ENCODE data around the gene HSPA2.

Gene HSPA2

DNA sequence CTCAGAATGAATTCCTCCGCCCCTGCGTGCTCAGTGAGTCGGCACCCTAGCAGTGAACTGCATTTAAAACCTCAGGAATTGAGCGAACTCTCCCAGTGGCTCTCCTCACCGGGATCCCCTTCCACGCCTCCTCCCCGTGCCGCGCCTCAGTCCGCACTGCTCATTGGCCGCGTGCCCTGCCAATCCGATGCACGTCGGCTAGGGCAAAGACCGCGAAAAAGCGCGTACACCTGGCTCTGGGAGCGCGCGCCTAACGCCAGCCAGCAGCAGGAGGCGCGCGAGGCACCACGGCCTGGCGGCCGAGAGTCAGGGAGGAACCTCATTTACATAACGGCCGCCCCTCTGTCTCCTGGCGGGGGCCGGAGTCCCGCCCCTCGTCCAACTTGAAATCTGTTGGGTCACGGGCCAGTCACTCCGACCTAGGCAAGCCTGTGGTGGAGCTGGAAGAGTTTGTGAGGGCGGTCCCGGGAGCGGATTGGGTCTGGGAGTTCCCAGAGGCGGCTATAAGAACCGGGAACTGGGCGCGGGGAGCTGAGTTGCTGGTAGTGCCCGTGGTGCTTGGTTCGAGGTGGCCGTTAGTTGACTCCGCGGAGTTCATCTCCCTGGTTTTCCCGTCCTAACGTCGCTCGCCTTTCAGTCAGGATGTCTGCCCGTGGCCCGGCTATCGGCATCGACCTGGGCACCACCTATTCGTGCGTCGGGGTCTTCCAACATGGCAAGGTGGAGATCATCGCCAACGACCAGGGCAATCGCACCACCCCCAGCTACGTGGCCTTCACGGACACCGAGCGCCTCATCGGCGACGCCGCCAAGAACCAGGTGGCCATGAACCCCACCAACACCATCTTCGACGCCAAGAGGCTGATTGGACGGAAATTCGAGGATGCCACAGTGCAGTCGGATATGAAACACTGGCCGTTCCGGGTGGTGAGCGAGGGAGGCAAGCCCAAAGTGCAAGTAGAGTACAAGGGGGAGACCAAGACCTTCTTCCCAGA, at the start of gene HSPA2:
HSPA2 (plus strand) TSS at position 534 of the 995 bp plus-strand sequence; CDS start at position 643, 109 bp downstream.
- DNase-seq (ENCODE audit: low spot score): peak; percentile 100

- no peak for DNase-seq (ENCODE audit: low spot score)
These were observed 48.9 kb upstream of the HSPA2 start for GRCh38 chr14:64491637-64492036.

DNA sequence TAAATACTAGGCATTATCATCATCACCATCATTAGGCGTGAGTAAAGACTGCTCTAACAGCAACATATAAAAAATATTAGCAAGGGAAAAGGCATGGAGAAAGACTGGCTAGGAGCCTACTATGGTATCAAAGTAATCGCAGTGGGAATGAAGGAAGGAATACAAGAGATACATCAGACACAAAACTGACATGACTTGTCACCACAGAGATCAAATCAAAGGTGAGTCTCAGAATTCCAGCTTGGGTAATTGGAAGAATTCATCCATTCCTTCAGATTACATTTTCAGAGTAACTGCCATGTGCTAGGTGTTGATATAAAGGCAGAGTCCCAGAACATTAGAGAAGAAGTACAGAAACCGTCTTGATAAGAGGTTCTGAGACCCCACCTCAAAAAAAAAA, 47.1 kb upstream of the HSPA2 start:
- DNase-seq (ENCODE audit: low spot score): no peak

- no peak for DNase-seq (ENCODE audit: low spot score)
These were observed 45.3 kb upstream of the HSPA2 start for GRCh38 chr14:64495252-64495651.

- DNase-seq (ENCODE audit: low spot score): no peak
These were observed 43.8 kb upstream of the HSPA2 start for GRCh38 chr14:64496764-64497163.

- no peak for DNase-seq (ENCODE audit: low spot score)
These were observed 40.5 kb upstream of the HSPA2 start for GRCh38 chr14:64500088-64500487.

- DNase-seq (ENCODE audit: low spot score): no peak
These were observed 39.0 kb upstream of the HSPA2 start for GRCh38 chr14:64501411-64502171.

DNA sequence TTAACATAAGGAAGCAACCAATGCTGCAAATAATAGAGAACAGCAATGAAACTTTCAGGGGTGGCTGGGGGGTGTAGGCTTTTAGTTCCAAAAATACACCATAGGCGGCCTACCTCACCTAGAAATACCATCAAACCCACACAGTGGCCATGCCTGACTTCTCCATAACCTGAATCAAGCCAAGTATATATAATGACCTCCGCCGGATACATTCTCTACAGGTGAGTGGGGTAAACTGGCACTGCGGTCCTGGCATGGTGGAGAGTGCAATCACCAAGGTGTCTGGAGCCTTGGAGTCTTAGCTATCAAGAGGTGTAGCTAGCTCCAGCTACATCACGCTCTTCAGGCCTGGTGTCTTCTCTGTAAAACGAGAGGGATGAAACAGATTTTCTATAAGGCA, 38.1 kb upstream of the HSPA2 start:
- DNase-seq (ENCODE audit: low spot score): no peak

- DNase-seq (ENCODE audit: low spot score): no peak
These were observed 37.6 kb upstream of the HSPA2 start for GRCh38 chr14:64502887-64503433.

DNA sequence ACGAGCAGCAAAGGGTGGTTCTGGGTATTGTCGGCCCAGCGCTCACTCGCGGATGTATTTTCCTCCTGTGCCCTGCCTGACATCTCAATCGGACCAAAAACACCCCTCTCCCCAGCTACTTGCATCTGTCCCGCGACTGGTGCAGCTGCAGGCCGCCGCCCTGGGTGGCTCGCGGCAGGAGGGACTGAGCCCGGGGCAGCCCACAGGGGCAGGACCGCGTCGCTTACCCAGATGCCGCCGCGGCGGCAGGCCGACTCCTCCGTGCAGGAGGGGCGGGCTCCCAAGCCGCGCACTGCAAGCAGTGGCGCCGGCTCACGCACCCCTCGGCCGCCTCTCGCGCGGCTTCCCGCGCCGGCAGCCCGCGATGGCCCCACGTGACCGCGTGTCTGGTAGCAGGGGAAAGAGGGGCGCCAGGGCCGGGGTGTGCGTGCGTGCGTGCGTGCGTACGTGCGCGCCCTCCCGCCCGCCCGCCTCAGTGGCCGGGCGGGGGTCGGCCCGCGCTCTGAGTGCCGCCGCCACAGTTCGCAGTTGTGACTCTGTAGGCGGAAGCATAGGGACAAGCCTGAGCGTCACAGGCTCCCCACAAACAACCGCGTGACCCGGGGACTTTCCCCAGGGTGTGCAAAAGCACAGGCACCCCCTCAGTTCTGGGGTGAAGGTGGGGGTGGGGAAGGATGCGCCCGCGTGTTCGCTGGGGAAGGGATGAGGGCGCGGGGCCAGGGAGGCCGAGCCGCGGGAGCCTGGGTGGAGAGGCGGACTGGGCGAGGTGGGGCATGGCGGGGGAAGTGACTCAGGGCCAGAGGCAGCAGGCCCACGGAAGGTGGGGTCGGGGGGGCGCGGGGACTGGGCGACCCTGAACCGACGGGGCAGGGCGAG, 36.9 kb upstream of the HSPA2 start, which contains the start of gene ZBTB25:
ZBTB25 (minus strand) TSS at position 405 of the 876 bp plus-strand sequence. CDS start 13,305 bp downstream, outside the sequence.
- DNase-seq (ENCODE audit: low spot score): peak; percentile 90

- peak; percentile 77 for DNase-seq (ENCODE audit: low spot score)
These were observed 36.1 kb upstream of the HSPA2 start, which contains the start of gene ZBTB1 for GRCh38 chr14:64504310-64504896. ZBTB1 (plus strand) TSS chr14:64504770; CDS start chr14:64521505, 16,735 bp downstream.

- peak; percentile 90 for DNase-seq (ENCODE audit: low spot score)
These were observed 35.4 kb upstream of the HSPA2 start for GRCh38 chr14:64504897-64505794.

DNA sequence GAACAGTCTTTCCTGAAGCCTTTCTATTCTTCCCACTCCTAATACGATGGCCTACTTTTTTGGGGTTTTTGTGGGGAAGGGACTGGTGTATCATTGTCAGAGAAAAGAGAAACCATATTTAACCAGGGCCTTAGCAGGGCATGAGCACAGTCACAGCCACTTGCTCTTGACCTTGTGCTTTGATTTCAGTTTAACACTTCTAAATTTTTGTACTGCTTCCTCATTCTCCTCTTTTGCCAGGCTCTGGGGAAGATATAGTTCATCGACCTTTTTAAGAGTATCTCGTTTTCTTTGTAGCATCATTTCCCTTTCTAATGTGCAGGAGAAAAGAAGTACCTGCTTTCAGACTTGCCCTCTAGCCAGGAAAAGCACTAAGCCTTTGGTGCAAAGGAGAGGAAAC, 33.8 kb upstream of the HSPA2 start:
- no peak for DNase-seq (ENCODE audit: low spot score)

DNA sequence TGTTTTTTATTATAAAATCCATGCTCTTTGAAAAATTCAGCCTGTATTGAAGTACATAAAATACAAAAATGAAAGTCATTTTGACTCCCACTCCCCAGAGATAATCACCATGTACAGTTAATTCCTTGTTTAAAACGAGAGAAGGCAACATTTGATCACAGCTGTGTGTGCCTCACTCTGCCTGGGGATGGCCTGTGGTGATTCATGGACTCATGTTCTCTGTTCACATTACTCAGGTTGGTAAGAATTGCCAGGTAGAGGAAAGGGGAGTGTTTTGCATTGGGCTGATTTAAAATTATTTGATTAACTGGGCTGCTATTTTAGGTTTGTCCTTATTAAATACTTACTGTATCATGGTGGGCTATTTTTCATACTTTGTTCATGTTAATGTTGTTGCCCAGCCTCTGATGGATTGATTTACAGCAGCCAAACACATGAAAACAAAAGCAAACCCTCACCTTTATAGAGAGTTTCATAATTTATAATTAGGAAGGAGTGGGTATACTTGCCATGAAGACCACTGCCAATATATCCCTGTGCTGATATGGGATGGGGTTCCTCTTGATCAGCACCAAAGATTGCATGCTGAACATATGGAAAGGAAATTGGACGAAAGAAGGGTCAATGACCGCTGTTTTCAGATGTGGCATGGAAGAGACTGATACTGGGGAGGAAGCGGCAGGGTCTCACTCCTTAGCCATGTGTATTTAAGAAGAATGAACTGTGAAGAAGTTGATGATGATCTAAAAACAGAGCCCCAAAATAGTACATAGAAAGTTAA, 33.0 kb upstream of the HSPA2 start:
- DNase-seq (ENCODE audit: low spot score): no peak

DNA sequence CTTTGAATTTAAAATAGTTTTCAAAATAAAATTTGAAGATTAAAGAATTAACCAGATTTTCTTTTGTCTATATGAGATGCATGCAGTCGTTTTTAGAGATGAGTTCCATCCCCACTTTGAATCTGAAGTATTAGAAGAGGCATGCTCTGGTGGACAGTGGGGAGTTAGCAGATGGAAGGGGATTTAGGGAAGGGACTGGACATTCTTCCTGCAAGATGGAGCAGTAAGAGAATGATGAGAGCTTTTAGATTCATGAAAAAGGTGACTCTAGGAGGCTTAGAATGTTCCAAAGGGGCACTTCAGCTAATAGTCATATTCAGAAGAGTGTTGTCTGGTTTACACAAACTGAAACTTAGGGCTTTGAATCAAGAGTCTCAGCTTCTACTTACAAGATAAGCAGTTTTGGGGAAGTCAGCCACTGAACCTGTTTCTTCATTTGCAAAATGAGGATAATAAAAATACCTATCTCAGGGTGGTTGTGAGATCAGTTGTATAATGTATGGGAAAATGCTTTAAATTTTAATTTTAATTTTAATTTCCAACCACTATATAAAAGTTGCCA, 32.2 kb upstream of the HSPA2 start:
- DNase-seq (ENCODE audit: low spot score): no peak

DNA sequence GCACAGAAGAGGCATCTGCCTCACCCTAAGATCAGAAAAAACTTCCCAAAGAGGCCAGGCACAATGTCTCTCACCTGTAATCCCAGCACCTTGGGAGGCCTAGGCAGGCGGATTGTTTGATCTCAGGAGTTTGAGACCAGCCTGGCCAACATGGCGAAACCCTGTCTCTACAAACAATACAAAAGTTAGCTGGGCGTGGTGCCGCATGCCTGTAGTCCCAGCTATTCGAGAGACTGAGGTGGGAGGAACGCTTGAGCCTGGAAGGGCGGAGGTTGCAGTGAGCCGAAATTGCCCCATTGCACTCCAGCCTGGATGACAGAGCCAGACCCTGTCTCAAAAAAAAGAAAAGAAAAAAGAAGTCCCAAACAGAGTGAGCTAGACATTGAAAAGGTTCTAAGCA, 31.5 kb upstream of the HSPA2 start:
- DNase-seq (ENCODE audit: low spot score): no peak

DNA sequence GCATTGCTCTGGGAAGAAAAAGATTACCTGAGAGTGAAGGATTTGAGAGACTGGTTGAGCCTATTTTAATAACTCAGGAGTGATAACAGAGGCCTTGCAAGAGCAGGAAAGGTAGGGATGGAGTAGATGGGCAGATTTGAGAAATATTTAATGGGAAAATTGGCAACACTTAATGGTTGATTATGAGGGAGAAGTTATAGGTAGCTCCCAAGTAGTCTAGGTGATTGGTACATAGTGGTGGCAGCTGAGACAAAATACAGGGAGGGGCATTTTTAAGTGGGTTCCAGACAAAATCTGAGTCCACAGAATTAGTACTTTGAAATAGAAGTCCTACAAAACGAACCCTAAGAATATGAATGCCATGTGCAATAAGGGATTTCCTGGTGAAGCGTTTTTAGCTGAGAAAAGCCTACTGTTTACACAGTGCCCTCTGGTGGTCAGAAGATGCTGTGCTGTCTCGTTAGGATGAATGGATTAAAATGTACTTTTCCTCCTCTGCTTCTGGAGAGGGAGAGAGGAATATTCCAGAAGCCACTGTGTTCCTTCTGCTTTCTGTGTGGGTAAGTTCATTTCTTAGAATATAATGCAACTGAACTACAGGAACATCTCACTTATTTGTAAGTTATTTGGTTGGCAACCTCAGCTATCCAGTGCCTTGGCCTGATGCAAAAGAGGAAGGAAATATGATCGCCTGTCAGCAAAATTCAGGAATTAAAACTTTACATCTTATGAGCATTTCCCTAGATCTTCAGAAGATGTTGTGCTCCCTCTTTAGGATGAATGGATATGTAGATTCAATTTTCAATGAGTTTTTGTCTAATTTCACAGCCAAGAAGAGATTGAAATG, 29.5 kb upstream of the HSPA2 start:
- peak; percentile 77 for DNase-seq (ENCODE audit: low spot score)

DNA sequence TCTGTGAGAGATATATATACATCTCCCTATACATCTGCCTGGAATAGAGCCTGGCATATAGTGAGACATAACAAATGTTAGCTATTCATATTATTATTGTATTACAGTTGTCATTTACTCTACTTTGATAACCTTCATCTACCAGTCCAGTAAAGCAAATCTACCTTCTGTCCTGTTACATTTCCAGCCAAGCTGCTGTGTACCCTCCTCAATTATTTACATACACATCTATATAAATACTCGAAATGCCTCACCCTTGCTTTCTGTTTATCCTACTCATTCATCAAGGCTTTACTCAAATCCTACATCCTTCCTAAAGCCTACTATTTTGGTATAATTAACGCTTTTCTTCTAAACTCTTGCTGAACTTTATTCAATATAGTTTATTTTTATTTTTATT, 27.3 kb upstream of the HSPA2 start:
- no peak for DNase-seq (ENCODE audit: low spot score)
